Activated CD4-positive, alpha-beta T cell treated with anti-CD3 and anti-CD28 coated beads, Interleukin-2, Interleukin-6, amounts not matched to agents 100 ng/mL and 50 ng/mL, durations not matched to agents 16 hours and 8 hours (primary cell): ENCODE results near the gene MSH5.
A peak's percentile ranks its signal among the peaks of the same experiment; 100 is the strongest.

Source experiments
- DNase-seq: peaks from one replicate; pipeline ENCODE4 v3.0.0-alpha.2; 2020

MSH5 gene

DNA sequence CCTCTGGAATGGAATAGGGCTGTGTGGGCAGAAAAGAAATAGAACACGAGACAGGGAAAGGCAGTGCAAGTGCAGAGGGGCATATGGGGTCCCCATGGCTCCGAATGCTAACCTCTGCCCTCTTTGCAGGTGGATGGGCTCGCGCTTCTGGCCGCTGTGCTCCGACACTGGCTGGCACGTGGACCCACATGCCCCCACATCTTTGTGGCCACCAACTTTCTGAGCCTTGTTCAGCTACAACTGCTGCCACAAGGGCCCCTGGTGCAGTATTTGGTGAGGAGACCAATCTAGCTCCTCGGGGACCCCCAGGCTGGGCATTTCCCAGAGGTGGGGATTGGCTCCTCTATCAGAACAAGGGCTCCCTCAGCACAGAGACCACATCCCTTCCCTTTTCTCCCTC, 21.5 kb downstream of the MSH5 start:
- no peak for DNase-seq

- no peak for DNase-seq
These were observed 22.6 kb downstream of the MSH5 start, which contains the start of gene SAPCD1 for GRCh38 chr6:31762356-31762755. Gene SAPCD1, plus strand, starts transcription at chr6:31762656. Its CDS starts 399 bp downstream, at chr6:31763055.

DNA sequence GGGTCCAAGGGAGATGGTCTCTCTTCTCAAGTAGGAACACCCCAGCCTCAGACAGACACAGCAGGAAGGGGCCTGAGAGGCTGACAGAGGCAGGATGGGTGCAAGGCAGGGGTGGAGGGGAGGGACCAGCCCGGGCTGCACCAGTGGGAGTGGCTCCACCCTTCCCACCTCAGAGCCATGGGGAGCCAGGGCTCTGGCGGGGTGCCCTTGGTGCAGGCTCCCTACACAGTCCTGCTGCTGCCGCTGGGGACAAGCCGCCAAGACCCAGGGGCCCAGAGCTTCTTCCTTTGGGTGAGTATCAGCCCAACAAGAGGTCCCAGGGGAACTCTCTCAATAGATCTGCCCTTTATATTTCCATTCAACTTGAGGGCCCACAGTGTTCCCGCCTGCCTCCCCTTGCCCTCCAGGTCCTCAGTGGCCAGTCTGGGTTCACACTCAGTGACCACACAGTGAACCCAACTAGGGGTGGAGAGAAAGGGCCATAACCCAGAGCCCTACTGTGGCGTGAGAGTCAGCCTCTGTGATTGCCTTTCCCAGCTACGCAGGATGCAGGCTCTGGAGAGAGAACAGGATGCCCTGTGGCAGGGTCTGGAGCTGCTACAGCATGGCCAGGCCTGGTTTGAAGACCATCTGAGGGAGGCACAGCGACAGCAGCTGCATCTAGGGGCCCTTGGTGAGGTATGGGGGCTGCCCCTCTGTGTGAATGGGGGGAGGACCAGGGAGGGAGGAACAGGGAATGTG, 23.2 kb downstream of the MSH5 start:
- no peak for DNase-seq

DNA sequence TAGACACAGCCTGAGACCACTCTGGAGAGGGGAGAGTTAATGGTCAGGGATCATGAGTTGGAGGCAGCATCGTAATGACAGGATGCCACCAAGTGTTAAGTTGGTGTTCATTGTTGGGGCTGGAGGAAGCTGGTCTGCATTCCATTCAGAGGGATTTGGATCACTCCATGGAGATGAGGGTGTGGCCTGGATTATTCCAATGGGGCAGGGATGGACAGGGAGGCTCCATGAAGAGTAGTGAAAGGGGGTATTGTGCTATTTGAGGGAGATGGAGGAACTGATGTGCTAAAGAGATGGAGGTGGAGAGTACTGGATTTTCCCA, 23.8 kb downstream of the MSH5 start:
- DNase-seq: no peak

GRCh38 chr6:31764198-31764597, 24.4 kb downstream of the MSH5 start:
- no peak for DNase-seq

DNA sequence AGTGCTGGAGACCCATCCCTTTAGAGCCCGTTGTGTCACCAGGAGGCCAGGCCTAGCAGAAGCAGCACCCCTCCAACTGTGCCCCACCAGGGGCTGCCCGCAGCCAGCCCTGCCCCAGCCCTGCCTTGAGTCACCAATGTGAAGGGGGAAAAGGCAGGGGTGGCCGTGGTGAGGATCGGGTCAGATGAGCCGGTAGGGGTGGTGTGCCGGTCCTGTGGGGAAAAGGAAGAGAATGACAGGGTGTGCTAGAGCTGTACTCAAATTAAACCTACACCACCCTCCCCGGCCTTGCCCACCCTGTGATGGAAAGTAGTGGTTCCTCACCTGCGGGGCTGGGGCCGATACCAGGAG, 25.7 kb downstream of the MSH5 start:
- no peak for DNase-seq

DNA sequence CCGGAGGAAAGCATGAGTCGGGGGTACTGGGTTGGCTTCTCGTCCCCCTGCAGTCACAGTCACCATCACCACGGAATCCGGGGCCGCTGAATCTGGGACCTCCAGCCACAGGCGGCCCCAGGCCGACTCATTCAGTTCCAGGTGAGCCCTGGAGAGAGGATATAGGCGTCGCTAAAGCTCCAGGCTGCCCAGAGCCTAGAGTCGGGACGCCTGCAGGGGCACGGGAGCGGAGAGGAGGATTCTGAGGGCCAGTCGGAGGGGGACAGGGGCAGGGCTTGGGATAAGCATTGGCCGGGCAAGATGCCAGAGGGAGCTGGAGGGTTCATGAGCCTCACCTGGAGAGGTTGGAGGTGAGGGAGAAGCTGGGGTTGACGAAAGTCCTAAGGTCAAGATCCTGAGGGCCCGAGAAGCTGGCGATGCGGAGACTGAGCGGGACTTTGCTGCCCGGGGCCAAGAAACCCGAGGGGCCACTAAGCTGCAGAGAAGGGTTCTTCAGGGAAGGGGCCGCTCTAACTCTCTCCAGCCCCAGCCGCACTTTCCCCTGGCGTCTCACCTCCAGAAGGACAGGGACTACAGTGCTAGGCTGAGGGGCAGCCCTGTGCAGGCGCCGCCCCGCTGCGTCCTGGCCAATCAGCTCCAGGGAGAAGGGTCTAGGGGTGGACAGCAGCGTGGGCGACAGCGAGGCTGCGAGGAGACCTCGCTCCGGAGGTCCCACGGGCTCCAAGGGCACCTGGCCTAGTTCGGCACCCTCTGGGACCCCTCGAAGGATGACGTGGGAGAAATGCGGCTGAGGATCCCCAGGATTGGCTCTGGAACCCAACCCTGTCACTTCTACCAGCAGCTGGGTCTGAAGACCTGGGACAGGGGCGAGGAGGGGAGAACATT, 26.3 kb downstream of the MSH5 start:
- no peak for DNase-seq

DNA sequence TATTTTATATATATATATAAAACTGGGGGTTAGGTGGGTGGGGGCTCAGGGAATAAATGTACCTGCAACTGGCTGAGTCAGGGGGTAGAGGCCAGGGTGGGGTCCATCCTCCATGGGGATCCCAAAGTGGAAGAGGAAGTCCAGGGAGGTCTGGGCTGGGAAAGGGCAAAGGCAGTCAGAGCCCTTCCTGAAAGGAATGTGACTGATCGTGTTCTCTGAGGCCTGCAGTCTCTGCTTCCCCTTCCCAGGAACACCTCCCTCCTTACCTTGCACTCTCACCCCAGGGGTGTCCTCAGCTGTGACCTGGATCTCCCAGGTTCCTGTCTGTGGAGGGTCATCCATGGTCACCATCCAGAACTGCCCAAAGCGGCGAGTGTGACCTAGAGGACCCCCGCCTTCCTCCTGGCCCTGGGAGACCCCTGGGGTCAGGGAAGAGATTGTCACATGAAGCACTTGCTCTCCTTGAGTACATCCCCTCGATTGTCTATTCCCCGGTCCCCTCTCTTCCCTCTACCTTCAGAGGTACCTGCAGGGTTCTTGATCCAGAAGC, 27.4 kb downstream of the MSH5 start:
- DNase-seq: no peak

DNA sequence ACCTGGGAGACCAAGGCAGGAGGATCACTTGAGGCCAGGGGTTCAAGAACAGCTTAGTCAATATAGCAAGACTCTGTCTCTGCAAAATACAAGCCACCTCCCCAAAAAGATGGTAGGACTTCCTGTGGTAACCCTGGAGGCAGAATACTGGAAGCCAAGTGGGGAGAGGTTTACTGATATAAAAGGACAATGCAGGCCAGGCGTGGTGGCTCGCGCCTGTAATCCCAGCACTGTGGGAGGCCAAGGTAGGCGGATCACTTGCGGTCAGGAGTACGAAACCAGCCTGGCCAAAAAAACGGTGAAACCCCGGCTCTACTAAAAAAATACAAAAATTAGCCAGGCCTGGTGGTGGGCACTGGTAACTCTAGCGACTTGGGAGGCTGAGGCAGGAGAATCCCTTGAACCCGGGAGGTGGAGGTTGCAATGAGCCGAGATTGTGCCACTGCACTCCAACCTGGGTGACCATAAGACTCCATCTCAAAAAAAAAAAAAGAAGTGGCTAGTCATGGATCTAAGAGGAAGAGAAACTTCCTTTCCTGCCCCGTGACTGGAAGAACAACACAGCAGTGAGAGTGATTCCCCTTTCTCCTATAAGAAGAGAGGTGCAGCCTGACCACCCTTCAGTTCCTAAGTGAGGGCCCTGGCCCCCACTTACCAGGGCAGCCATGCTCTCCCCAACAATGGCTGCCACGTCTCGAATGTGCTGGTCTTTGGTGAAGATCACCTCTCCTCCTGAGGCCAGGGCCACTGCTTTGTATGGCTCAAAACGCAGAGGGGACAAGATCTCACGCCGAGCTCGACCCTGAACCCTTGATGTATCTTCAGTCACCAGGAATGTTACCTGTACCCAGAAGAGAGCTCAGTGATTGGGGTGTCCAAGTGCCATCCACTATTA, 28.8 kb downstream of the MSH5 start:
- DNase-seq: no peak

DNA sequence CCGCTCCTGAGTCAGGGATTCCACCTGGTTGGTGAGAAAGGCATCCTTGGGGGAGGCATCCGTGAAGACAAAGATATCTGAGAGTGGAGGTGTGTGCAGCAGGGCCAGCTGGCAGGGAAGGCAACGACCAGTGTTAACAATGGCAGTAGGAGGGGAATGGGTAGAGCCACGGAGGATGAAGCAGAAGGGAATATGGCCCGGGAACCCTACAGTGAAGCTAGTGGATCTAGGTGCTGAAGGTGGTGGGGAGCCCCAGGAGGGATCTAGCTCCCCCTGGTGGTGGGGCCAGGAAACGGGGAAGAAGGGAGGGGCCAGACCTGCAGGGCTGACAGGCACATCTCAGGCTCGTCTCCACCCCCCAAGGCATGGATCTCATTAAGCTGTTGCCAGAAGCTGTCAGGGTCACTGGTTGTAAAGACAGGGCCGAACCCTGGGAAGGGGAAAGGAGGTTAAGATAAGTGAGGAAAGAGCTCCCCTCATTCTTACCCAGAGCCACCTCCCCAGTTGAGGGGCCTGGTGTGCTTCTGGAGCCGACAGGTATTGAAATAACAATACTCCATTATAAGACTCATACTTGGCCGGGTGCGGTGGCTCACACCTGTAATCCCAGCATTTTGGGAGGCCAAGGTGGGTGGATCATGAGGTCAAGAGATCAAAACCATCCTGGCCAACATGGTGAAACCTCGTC, 30.0 kb downstream of the MSH5 start:
- peak; percentile 91 for DNase-seq

GRCh38 chr6:31770860-31771259, 31.1 kb downstream of the MSH5 start:
- no peak for DNase-seq

- no peak for DNase-seq
These were observed 32.2 kb downstream of the MSH5 start for GRCh38 chr6:31771992-31772358.

DNA sequence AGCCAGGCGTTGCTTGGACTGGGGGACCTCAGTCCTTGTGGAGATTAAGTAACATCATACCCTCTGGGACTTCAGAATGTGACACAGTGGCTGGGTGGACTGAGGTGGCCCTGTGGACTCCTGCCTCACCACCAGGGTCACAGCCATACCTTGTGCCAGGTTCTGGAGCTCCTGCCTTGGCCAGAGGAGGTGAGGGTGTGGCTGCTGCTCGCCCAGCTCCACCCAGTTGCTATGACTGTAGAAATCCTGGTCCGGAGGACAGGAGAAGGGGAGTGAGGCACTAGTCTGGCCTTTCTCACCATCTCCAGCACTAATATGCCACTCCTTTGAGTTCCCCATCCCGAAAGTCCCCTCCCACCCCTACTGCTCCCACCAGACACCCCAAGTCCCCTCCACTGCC, 35.4 kb downstream of the MSH5 start:
- no peak for DNase-seq

DNA sequence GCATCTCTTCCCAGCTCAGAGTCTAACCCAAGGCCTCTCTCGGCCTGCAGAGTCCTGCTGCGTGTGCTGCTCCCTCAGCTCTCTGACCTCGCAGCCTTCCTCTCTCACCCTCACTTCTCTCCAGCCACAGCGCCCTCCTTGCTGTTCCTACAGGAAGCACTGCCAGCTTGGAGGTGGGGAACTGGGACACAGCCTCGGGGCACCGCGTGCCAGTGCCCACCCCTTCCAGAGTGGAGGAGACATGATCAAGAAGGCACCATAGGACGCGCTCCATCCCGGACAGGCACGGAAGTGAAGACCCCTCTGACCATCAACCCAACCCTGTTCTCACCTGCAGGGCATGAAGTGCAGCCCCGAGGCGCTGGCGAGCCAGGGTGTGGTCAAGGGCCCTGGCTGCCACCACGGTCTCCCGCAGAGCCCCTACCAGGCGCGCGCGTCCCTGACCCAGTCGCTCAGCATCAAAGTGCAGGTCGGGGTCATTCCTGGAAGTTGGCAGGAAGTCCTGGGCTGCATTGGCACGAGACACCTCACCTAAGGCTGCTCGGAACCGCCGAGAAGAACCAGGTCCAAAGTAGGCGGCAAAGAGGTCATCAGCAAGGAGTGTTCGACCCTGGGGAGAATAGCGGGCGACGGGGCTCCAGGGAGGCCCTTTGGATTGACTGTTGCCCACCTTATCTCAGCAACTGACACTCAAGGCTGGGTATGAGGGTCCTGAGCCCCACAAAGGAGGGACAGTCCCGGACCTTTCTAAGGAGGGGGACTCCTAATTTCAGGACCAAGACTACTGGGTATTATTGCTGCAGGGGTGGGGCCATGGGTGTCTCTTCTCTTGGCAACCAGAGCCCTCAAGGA, 36.1 kb downstream of the MSH5 start:
- no peak for DNase-seq

DNA sequence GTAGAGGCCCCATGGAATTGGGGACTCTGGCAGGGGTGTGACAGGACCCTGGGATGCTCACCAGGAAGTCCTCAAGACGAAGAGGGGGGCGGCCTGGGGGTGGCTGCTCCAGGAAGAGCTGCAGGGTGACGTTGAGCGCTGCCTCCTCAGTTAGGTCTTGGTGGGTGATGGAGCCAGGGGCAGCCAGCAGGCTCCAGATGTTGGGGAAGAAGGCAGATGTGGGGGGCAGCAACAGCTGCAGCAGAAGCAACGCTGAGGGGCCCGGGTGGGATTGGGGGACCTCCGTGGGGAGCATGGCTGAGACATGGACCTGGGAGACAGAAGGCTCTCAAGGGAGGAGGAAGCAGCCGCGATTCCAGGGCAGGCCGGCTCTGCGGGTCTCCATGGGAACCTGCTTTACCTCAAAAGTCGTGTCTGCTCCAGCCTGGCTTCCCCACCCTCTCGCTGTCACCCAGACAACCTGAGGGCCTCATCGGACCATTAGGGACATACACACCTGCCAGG, 36.7 kb downstream of the MSH5 start:
- DNase-seq: no peak

GRCh38 chr6:31776989-31777666, 37.3 kb downstream of the MSH5 start, which contains the start of gene VWA7:
Gene VWA7, minus strand, starts transcription at chr6:31777328. Its CDS starts 549 bp downstream, at chr6:31776779.
- peak; percentile 78 for DNase-seq

GRCh38 chr6:31777667-31778050, 37.9 kb downstream of the MSH5 start:
- DNase-seq: no peak

GRCh38 chr6:31778193-31778592, 38.4 kb downstream of the MSH5 start:
- DNase-seq: no peak

GRCh38 chr6:31778999-31779885, 39.4 kb downstream of the MSH5 start:
- no peak for DNase-seq

DNA sequence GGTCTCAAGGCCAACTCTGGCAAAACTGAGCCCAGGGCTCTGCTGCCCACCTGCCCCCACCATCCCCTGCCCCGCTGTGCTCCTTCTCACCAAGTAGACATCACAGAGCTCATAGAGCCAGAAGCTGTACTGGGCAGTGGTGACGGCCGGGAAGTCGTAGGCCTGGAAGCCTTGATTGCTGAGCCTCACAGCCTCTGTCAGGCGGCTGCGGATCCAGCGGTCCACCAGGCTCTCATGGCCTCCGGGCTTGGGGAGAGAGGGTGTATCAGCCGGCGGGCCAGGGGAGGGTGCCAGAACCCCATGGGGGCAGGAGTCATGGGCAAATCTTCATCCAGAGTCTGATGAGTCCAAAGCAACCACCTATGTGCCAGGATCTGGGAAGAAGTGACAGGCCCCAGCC, 40.1 kb downstream of the MSH5 start:
- no peak for DNase-seq
